Measurements from ENCODE around the gene KCNAB1. TPM values are rescaled to one million over a fixed set of nuclear protein-coding genes. Genes with fewer than 3 reads are reported as not detected.

The KCNAB1 gene
- total RNA-seq, 2 donors from 2014 or later = 0.49 to 0.81 TPM

- Histone ChIP-seq H3K4me1 (ENCODE audit: control insufficient read depth, insufficient read depth, low read length) (no peaks in the 10 kb centered on the region), H3K36me3 (ENCODE audit: control insufficient read depth, insufficient read depth, low read length) (no peaks in the 10 kb centered on the region), H3K4me3 (ENCODE audit: low read length) (no peak overlapping the region), H3K27ac (ENCODE audit: low read depth, low read length) (no peak overlapping the region), H3K27me3 (ENCODE audit: control insufficient read depth, insufficient read depth, low read length, poor library complexity, severe bottlenecking) (no peaks in the 10 kb centered on the region), H3K9me3 (ENCODE audit: control insufficient read depth, low read length) (no peaks in the 10 kb centered on the region), H3K9ac (ENCODE audit: extremely low read depth, low read length, poor library complexity, severe bottlenecking) (no peak overlapping the region)
- Mint-ChIP-seq H3K27me3 (ENCODE audit: insufficient read depth) (no peaks in the 10 kb centered on the region), H3K36me3 (ENCODE audit: low read depth) (no peaks in the 10 kb centered on the region), H3K4me3 (no peak overlapping the region), H3K27ac (no peak overlapping the region), H3K9me3 (no peaks in the 10 kb centered on the region), H3K4me1 (peaks cover 9% of the 10 kb centered on the region)
- 78 to 91% methylated on average over 4 to 5 of the region's 5 CpGs for WGBS, 2 experiments (ENCODE audit: insufficient coverage in 1 of 2, insufficient read length in 1 of 2)
- no peak for DNase-seq
- TF ChIP-seq, protein P1, sequence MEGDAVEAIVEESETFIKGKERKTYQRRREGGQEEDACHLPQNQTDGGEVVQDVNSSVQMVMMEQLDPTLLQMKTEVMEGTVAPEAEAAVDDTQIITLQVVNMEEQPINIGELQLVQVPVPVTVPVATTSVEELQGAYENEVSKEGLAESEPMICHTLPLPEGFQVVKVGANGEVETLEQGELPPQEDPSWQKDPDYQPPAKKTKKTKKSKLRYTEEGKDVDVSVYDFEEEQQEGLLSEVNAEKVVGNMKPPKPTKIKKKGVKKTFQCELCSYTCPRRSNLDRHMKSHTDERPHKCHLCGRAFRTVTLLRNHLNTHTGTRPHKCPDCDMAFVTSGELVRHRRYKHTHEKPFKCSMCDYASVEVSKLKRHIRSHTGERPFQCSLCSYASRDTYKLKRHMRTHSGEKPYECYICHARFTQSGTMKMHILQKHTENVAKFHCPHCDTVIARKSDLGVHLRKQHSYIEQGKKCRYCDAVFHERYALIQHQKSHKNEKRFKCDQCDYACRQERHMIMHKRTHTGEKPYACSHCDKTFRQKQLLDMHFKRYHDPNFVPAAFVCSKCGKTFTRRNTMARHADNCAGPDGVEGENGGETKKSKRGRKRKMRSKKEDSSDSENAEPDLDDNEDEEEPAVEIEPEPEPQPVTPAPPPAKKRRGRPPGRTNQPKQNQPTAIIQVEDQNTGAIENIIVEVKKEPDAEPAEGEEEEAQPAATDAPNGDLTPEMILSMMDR (conservative IDR thresholded peaks at IDR 0.05) = no peak
Measured at GRCh38 chr3:156513619-156514018, 393.2 kb downstream of the KCNAB1 start.

- no peak overlapping the region for H3K4me3 ChIP-seq (ENCODE audit: low read length)
- H3K27me3 ChIP-seq (ENCODE audit: control insufficient read depth, insufficient read depth, low read length, poor library complexity, severe bottlenecking) = no peaks in the 10 kb centered on the region
- H3K36me3 ChIP-seq (ENCODE audit: control insufficient read depth, insufficient read depth, low read length) = no peaks in the 10 kb centered on the region
- no peak overlapping the region for H3K27ac Mint-ChIP-seq
- H3K9me3 Mint-ChIP-seq = no peaks in the 10 kb centered on the region
- H3K9me3 ChIP-seq (ENCODE audit: control insufficient read depth, low read length) = no peaks in the 10 kb centered on the region
- H3K27ac ChIP-seq (ENCODE audit: low read depth, low read length) = no peak overlapping the region
- peaks cover 7% of the 10 kb centered on the region for H3K4me1 Mint-ChIP-seq
- DNase-seq = no peak
- no peak overlapping the region for H3K9ac ChIP-seq (ENCODE audit: extremely low read depth, low read length, poor library complexity, severe bottlenecking)
- no peaks in the 10 kb centered on the region for H3K4me1 ChIP-seq (ENCODE audit: control insufficient read depth, insufficient read depth, low read length)
- no peak overlapping the region for H3K4me3 Mint-ChIP-seq
- TF ChIP-seq, protein P1 (conservative IDR thresholded peaks at IDR 0.05) = no peak
- no peaks in the 10 kb centered on the region for H3K27me3 Mint-ChIP-seq (ENCODE audit: insufficient read depth)
- 90 to 100% methylated on average over 2 to 3 of the region's 3 CpGs for WGBS, 2 experiments (ENCODE audit: insufficient coverage in 1 of 2, insufficient read length in 1 of 2)
- H3K36me3 Mint-ChIP-seq (ENCODE audit: low read depth) = no peaks in the 10 kb centered on the region
Measured at GRCh38 chr3:156516284-156516683, 395.9 kb downstream of the KCNAB1 start.

GRCh38 chr3:156516961-156517360, 396.6 kb downstream of the KCNAB1 start:
- Histone ChIP-seq H3K4me1 (ENCODE audit: control insufficient read depth, insufficient read depth, low read length) (no peaks in the 10 kb centered on the region), H3K9me3 (ENCODE audit: control insufficient read depth, low read length) (no peaks in the 10 kb centered on the region), H3K27me3 (ENCODE audit: control insufficient read depth, insufficient read depth, low read length, poor library complexity, severe bottlenecking) (no peaks in the 10 kb centered on the region), H3K36me3 (ENCODE audit: control insufficient read depth, insufficient read depth, low read length) (no peaks in the 10 kb centered on the region), H3K4me3 (ENCODE audit: low read length) (no peak overlapping the region), H3K9ac (ENCODE audit: extremely low read depth, low read length, poor library complexity, severe bottlenecking) (no peak overlapping the region), H3K27ac (ENCODE audit: low read depth, low read length) (no peak overlapping the region)
- no peak for DNase-seq
- H3K4me3 Mint-ChIP-seq = no peak overlapping the region
- TF ChIP-seq, protein P1 (conservative IDR thresholded peaks at IDR 0.05) = no peak
- H3K9me3 Mint-ChIP-seq = no peaks in the 10 kb centered on the region
- no peaks in the 10 kb centered on the region for H3K27me3 Mint-ChIP-seq (ENCODE audit: insufficient read depth)
- no peak overlapping the region for H3K27ac Mint-ChIP-seq
- no peaks in the 10 kb centered on the region for H3K36me3 Mint-ChIP-seq (ENCODE audit: low read depth)
- peaks cover 7% of the 10 kb centered on the region for H3K4me1 Mint-ChIP-seq
- 86 to 93% methylated on average over 1 of the region's 1 CpG for WGBS, 2 experiments (ENCODE audit: insufficient coverage in 1 of 2, insufficient read length in 1 of 2)

Measured in endodermal cell (in vitro differentiated cells).